HCT116 (cell line): ENCODE measurements around the gene SEC61A1. TPM values are rescaled to one million over a fixed set of nuclear protein-coding genes. Genes with fewer than 3 reads are reported as not detected.

ENCODE experiments used
- ATAC-seq: fragments of 200-7000 bp; cut with Tn5 transposase; 2 replicates; pipeline ENCODE4 v1.9.1; 2020; ENCODE audit warnings: mild to moderate bottlenecking, moderate library complexity
- BruUV-seq: library from RNA; stranded (reverse); fragments of 400-500 nt; replicated peaks from 2 replicates; lab custom pipeline; 2021; lab: Mats Ljungman, UMichigan
- CTCF ChIA-PET: fragments of 300-600 bp; sonication (Branson Sonifier 250); formaldehyde crosslinking; loops from one replicate; lab custom pipeline; 2021; ENCODE audit warnings: antibody characterized with exemption; lab: Charles Lee
- POLR2A ChIA-PET: fragments of 300-600, 350-600 bp; sonication (Branson Sonifier 250); formaldehyde crosslinking; loops from one replicate; lab custom pipeline; 2021; ENCODE audit warnings: antibody characterized with exemption; lab: Charles Lee
- RAD21 ChIA-PET, 2 experiments: fragments of 300-600 bp; sonication (Branson Sonifier 250); formaldehyde crosslinking; loops; one replicate each; lab custom pipeline; 2023; ENCODE audit warnings: low total read pairs in 2 of 2; ENCODE audit not compliant: uncharacterized antibody in 2 of 2, unreplicated experiment in 2 of 2, low non-redundant PET in 1 of 2; lab: Charles Lee
- DNase-seq: peaks from one replicate; pipeline ENCODE4 v3.0.0-alpha.2; 2010; ENCODE audit warnings: low read depth, low spot score
- H2AFZ ChIP-seq: fragments of 200-600 bp; shearing (Covaris generic), sonication (generic); 2 replicates; pipeline ENCODE4 v1.6.1; 2017; ENCODE audit warnings: low read depth, mixed run types, mixed read lengths, antibody characterized with exemption, low read length; ENCODE audit not compliant: poor library complexity, severe bottlenecking
- H3K27ac ChIP-seq: 2 replicates; pipeline ENCODE4 v1.5.1; 2012; ENCODE audit warnings: low read depth, low read length
- H3K27me3 ChIP-seq: fragments of 200-600 bp; sonication (generic); 2 replicates; pipeline ENCODE4 v1.6.1; 2016; ENCODE audit warnings: mixed run types, low read length, mixed read lengths; ENCODE audit not compliant: insufficient read depth
- H3K36me3 ChIP-seq, 2 experiments: fragments of 200-500 bp in 1 of 2; fragments of 200-600 bp in 1 of 2; sonication (Bioruptor generic) in 1 of 2; sonication (generic) in 1 of 2; 2 replicates each; pipeline versions ENCODE4 v1.5.1 to v1.6.1; 2014 to 2016; ENCODE audit warnings: low read length in 2 of 2, inconsistent platforms in 1 of 2, mixed read lengths in 1 of 2, mixed run types in 1 of 2; ENCODE audit not compliant: insufficient read depth in 2 of 2, control insufficient read depth in 1 of 2
- H3K4me1 ChIP-seq, 2 experiments: fragments of 200-600 bp in 1 of 2; sonication (generic) in 1 of 2; 2 replicates each; pipeline versions ENCODE4 v1.5.1 to v1.6.1; 2012 to 2017; ENCODE audit warnings: low read length in 2 of 2, inconsistent platforms in 1 of 2, mild to moderate bottlenecking in 1 of 2, mixed read lengths in 1 of 2, mixed run types in 1 of 2, moderate library complexity in 1 of 2; ENCODE audit not compliant: insufficient read depth in 2 of 2, control insufficient read depth in 1 of 2
- H3K4me2 ChIP-seq: fragments of 200-600 bp; sonication (generic); 2 replicates; pipeline ENCODE4 v1.6.1; 2017; ENCODE audit warnings: mixed run types, low read length, mixed read lengths
- H3K4me3 ChIP-seq, 2 experiments: fragments of 200-600 bp in 1 of 2; sonication (generic) in 1 of 2; replicated peaks in 1 of 2; 2 replicates each; pipeline ENCODE4 v1.5.1; 2011 to 2016; ENCODE audit warnings: low read length in 2 of 2, control low read depth in 1 of 2, low read depth in 1 of 2, mild to moderate bottlenecking in 1 of 2, mixed read lengths in 1 of 2, mixed run types in 1 of 2
- H3K79me2 ChIP-seq: fragments of 200-600 bp; sonication (generic); 2 replicates; pipeline ENCODE4 v1.6.1; 2017; ENCODE audit warnings: mild to moderate bottlenecking, mixed run types, low read length, moderate library complexity, mixed read lengths; ENCODE audit not compliant: insufficient read depth
- H3K9ac ChIP-seq: fragments of 200-600 bp; sonication (generic); 2 replicates; pipeline ENCODE4 v1.6.1; 2016; ENCODE audit warnings: low read length, mixed read lengths
- H3K9me2 ChIP-seq: fragments of 200-600 bp; sonication (generic), shearing (Covaris generic); 2 replicates; pipeline ENCODE4 v1.6.1; 2017; ENCODE audit warnings: mixed run types, mild to moderate bottlenecking, moderate library complexity; ENCODE audit not compliant: insufficient read depth
- H3K9me3 ChIP-seq, 2 experiments: fragments of 200-500 bp in 1 of 2; fragments of 200-600 bp in 1 of 2; sonication (Bioruptor generic) in 1 of 2; sonication (generic) in 1 of 2; 2 replicates each; pipeline ENCODE4 v1.6.1; 2014 to 2017; ENCODE audit warnings: low read length in 2 of 2, mixed read lengths in 2 of 2, inconsistent platforms in 1 of 2, low read depth in 1 of 2, mild to moderate bottlenecking in 1 of 2, mixed run types in 1 of 2, moderate library complexity in 1 of 2; ENCODE audit not compliant: control insufficient read depth in 1 of 2, insufficient read depth in 1 of 2
- H4K20me1 ChIP-seq: fragments of 200-600 bp; sonication (generic), shearing (Covaris generic); 2 replicates; pipeline ENCODE4 v1.6.1; 2017; ENCODE audit warnings: mixed run types, mild to moderate bottlenecking, moderate library complexity; ENCODE audit not compliant: insufficient read depth
- CBX3 ChIP-seq: IDR thresholded peaks from 2 replicates; pipeline ENCODE4 v1.6.1; 2012; ENCODE audit warnings: low read depth
- CEBPB ChIP-seq: IDR thresholded peaks from 2 replicates; pipeline ENCODE4 v1.6.1; 2012; ENCODE audit warnings: low read depth
- ELF1 ChIP-seq: IDR thresholded peaks from 2 replicates; pipeline ENCODE4 v1.6.1; 2012; ENCODE audit warnings: low read depth, borderline replicate concordance
- FOSL1 ChIP-seq: IDR thresholded peaks from 2 replicates; pipeline ENCODE4 v1.6.1; 2012; ENCODE audit warnings: low read depth
- JUND ChIP-seq: IDR thresholded peaks from 2 replicates; pipeline ENCODE4 v1.6.1; 2012
- POLR2AphosphoS5 ChIP-seq: IDR thresholded peaks from 2 replicates; pipeline ENCODE4 v1.6.1; 2011; ENCODE audit warnings: mild to moderate bottlenecking, low read depth, low read length, moderate library complexity
- RAD21 ChIP-seq: IDR thresholded peaks from 2 replicates; pipeline ENCODE4 v1.6.1; 2012; ENCODE audit warnings: low read depth, mild to moderate bottlenecking
- SIN3A ChIP-seq: IDR thresholded peaks from 2 replicates; pipeline ENCODE4 v1.6.1; 2012; ENCODE audit warnings: low read depth
- SP1 ChIP-seq: IDR thresholded peaks from 2 replicates; pipeline ENCODE4 v1.6.1; 2012; ENCODE audit warnings: low read depth
- SRF ChIP-seq: IDR thresholded peaks from 2 replicates; pipeline ENCODE4 v1.6.1; 2012; ENCODE audit warnings: low read depth
- YY1 ChIP-seq: IDR thresholded peaks from 2 replicates; pipeline ENCODE4 v1.6.1; 2011; ENCODE audit warnings: low read length, low read depth, moderate library complexity, mild to moderate bottlenecking; ENCODE audit not compliant: insufficient replicate concordance; ENCODE audit errors: extremely low read depth
- ZNF274 ChIP-seq: fragments of 200-500 bp; sonication (Bioruptor generic); IDR thresholded peaks from 2 replicates; pipeline ENCODE4 v1.6.1; 2014; ENCODE audit warnings: mild to moderate bottlenecking, low read depth, low read length, inconsistent platforms
- intact Hi-C: fragments of 100-400 bp; cut with micrococcal nuclease; formaldehyde crosslinking; loops from 2 replicates; pipeline ENCODE4 v1.10.0; 2022
- total RNA-seq: library from RNA; stranded (reverse); gene quantifications from one replicate; pipeline ENCODE4 v1.2.1, GENCODE V29; 2021; ENCODE audit not compliant: unreplicated experiment
- TF ChIP-seq, protein P1 (sequence below): IDR thresholded peaks from 2 replicates; pipeline ENCODE4 v1.6.1; 2012
- TF ChIP-seq, protein P2 (sequence below): IDR thresholded peaks from 2 replicates; pipeline ENCODE4 v1.6.1; 2012; ENCODE audit warnings: low read depth
- TF ChIP-seq, protein P3 (sequence below): IDR thresholded peaks from 2 replicates; pipeline ENCODE4 v1.6.1; 2011; ENCODE audit warnings: mild to moderate bottlenecking, low read length, moderate library complexity; ENCODE audit not compliant: insufficient replicate concordance; ENCODE audit errors: extremely low read depth
- TF ChIP-seq, protein P4 (sequence below), 3 experiments: fragments of 200-600 bp in 1 of 3; sonication (generic) in 1 of 3; IDR thresholded peaks in 2 of 3; conservative IDR thresholded peaks in 1 of 3; 2 replicates each; pipeline ENCODE4 v1.5.1; 2012 to 2017; ENCODE audit warnings: low read depth in 2 of 3, low read length in 2 of 3, antibody characterized with exemption in 1 of 3, borderline replicate concordance in 1 of 3, control low read depth in 1 of 3, mild to moderate bottlenecking in 1 of 3, mixed read lengths in 1 of 3, mixed run types in 1 of 3, moderate library complexity in 1 of 3; ENCODE audit not compliant: insufficient read depth in 1 of 3
- TF ChIP-seq, protein P5 (sequence below): IDR thresholded peaks from 2 replicates; pipeline ENCODE4 v1.6.1; 2012

SEC61A1 gene
- total RNA-seq, 1 experiment from 2014 or later, result 176 TPM

DNA sequence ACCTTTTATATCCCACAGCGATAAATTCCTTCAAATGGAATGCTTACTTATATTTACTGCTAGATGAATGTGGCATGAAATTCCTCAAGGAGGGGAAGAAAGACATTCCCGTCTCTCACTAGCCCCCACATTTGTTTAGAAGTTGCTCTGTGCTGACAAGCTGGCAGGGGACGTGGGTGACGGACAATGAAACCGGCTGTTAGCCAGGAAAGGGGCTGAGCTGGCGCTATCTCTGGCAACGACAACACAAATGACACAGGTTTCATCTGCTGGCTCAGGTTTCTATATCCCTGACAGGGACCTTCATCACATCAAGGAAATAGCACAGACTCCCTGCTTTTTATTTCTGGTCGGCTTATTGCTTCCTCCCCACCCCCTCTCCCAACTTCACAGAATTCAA, 55.6 kb downstream of the SEC61A1 start:
- intact Hi-C loops, result no loop called here
- H3K4me3 ChIP-seq, result no peak overlapping the region
- H3K9me2 ChIP-seq, result no peaks in the 10 kb centered on the region
- ChIA-PET RAD21 (no interaction called here), CTCF (no interaction called here), POLR2A (no interaction called here)
- peaks cover 8 to 12% of the 10 kb centered on the region in 2 experiments for H3K4me1 ChIP-seq
- no TSS peak for BruUV-seq
- peaks cover 32 to 54% of the 10 kb centered on the region in 2 experiments for H3K36me3 ChIP-seq
- no peak overlapping the region for H3K9ac ChIP-seq
- H3K9me3 ChIP-seq, result no peaks in the 10 kb centered on the region
- ATAC-seq (no peak), DNase-seq (no peak)
- H3K79me2 ChIP-seq, result peaks cover 94% of the 10 kb centered on the region
- TF ChIP-seq, protein P1, sequence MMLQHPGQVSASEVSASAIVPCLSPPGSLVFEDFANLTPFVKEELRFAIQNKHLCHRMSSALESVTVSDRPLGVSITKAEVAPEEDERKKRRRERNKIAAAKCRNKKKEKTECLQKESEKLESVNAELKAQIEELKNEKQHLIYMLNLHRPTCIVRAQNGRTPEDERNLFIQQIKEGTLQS, result no peak
- TF ChIP-seq, protein P2, sequence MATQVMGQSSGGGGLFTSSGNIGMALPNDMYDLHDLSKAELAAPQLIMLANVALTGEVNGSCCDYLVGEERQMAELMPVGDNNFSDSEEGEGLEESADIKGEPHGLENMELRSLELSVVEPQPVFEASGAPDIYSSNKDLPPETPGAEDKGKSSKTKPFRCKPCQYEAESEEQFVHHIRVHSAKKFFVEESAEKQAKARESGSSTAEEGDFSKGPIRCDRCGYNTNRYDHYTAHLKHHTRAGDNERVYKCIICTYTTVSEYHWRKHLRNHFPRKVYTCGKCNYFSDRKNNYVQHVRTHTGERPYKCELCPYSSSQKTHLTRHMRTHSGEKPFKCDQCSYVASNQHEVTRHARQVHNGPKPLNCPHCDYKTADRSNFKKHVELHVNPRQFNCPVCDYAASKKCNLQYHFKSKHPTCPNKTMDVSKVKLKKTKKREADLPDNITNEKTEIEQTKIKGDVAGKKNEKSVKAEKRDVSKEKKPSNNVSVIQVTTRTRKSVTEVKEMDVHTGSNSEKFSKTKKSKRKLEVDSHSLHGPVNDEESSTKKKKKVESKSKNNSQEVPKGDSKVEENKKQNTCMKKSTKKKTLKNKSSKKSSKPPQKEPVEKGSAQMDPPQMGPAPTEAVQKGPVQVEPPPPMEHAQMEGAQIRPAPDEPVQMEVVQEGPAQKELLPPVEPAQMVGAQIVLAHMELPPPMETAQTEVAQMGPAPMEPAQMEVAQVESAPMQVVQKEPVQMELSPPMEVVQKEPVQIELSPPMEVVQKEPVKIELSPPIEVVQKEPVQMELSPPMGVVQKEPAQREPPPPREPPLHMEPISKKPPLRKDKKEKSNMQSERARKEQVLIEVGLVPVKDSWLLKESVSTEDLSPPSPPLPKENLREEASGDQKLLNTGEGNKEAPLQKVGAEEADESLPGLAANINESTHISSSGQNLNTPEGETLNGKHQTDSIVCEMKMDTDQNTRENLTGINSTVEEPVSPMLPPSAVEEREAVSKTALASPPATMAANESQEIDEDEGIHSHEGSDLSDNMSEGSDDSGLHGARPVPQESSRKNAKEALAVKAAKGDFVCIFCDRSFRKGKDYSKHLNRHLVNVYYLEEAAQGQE, result no peak
- TF ChIP-seq JUND, result no peak
- no peak for TF ChIP-seq ELF1
- no peak for TF ChIP-seq POLR2AphosphoS5
- no peak for TF ChIP-seq YY1
- no peak for TF ChIP-seq SP1
- TF ChIP-seq ZNF274, result no peak
- no peak for TF ChIP-seq CBX3
- no peak for TF ChIP-seq SRF
- TF ChIP-seq, protein P3, sequence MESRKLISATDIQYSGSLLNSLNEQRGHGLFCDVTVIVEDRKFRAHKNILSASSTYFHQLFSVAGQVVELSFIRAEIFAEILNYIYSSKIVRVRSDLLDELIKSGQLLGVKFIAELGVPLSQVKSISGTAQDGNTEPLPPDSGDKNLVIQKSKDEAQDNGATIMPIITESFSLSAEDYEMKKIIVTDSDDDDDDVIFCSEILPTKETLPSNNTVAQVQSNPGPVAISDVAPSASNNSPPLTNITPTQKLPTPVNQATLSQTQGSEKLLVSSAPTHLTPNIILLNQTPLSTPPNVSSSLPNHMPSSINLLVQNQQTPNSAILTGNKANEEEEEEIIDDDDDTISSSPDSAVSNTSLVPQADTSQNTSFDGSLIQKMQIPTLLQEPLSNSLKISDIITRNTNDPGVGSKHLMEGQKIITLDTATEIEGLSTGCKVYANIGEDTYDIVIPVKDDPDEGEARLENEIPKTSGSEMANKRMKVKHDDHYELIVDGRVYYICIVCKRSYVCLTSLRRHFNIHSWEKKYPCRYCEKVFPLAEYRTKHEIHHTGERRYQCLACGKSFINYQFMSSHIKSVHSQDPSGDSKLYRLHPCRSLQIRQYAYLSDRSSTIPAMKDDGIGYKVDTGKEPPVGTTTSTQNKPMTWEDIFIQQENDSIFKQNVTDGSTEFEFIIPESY, result no peak
- TF ChIP-seq SIN3A, result no peak
- TF ChIP-seq, protein P4, sequence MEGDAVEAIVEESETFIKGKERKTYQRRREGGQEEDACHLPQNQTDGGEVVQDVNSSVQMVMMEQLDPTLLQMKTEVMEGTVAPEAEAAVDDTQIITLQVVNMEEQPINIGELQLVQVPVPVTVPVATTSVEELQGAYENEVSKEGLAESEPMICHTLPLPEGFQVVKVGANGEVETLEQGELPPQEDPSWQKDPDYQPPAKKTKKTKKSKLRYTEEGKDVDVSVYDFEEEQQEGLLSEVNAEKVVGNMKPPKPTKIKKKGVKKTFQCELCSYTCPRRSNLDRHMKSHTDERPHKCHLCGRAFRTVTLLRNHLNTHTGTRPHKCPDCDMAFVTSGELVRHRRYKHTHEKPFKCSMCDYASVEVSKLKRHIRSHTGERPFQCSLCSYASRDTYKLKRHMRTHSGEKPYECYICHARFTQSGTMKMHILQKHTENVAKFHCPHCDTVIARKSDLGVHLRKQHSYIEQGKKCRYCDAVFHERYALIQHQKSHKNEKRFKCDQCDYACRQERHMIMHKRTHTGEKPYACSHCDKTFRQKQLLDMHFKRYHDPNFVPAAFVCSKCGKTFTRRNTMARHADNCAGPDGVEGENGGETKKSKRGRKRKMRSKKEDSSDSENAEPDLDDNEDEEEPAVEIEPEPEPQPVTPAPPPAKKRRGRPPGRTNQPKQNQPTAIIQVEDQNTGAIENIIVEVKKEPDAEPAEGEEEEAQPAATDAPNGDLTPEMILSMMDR (IDR thresholded peaks at IDR 0.05 in 2 of 3, conservative IDR thresholded peaks at IDR 0.05 in 1 of 3; ENCODE audit: borderline replicate concordance in 1 of 3, insufficient read depth in 1 of 3, low read depth in 2 of 3, low read length in 2 of 3), result no peak
- TF ChIP-seq CEBPB, result no peak
- TF ChIP-seq, protein P5, sequence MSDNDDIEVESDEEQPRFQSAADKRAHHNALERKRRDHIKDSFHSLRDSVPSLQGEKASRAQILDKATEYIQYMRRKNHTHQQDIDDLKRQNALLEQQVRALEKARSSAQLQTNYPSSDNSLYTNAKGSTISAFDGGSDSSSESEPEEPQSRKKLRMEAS, result no peak
- TF ChIP-seq RAD21, result no peak
- no peak for TF ChIP-seq FOSL1
- H2AFZ ChIP-seq, result no peak overlapping the region
- H3K4me2 ChIP-seq, result no peak overlapping the region
- H3K27me3 ChIP-seq, result no peaks in the 10 kb centered on the region
- no peak overlapping the region for H3K27ac ChIP-seq
- no peaks in the 10 kb centered on the region for H4K20me1 ChIP-seq
